KMS-11 (cell line): ENCODE measurements around the gene HDLBP.

Experiments used
- H2AFZ ChIP-seq: fragments of 200-600 bp; sonication (generic); 2 replicates; pipeline ENCODE4 v1.6.1; 2016; ENCODE audit warnings: antibody characterized with exemption, mixed run types, low read depth
- H3K27ac ChIP-seq: fragments of 200-600 bp; sonication (generic); 2 replicates; pipeline ENCODE4 v1.6.1; 2016; ENCODE audit warnings: mild to moderate bottlenecking, mixed run types
- H3K27me3 ChIP-seq: fragments of 200-600 bp; sonication (generic); 2 replicates; pipeline ENCODE4 v1.6.1; 2017; ENCODE audit warnings: mild to moderate bottlenecking, low read depth, mixed run types, moderate library complexity; ENCODE audit not compliant: insufficient read depth
- H3K36me3 ChIP-seq: fragments of 200-600 bp; sonication (generic); 2 replicates; pipeline ENCODE4 v1.6.1; 2017; ENCODE audit warnings: mild to moderate bottlenecking, mixed run types; ENCODE audit not compliant: insufficient read depth
- H3K4me1 ChIP-seq: fragments of 200-600 bp; sonication (generic); 2 replicates; pipeline ENCODE4 v1.6.1; 2016; ENCODE audit warnings: mild to moderate bottlenecking, low read depth, mixed run types; ENCODE audit not compliant: poor library complexity, severe bottlenecking
- H3K4me2 ChIP-seq: fragments of 200-600 bp; sonication (generic); 2 replicates; pipeline ENCODE4 v1.7.0; 2016; ENCODE audit warnings: mild to moderate bottlenecking, mixed run types
- H3K4me3 ChIP-seq: fragments of 200-600 bp; sonication (generic); IDR thresholded peaks from 2 replicates; pipeline ENCODE4 v1.6.1; 2017; ENCODE audit warnings: low read depth, low read length, mixed read lengths; ENCODE audit not compliant: insufficient read depth
- H3K79me2 ChIP-seq: fragments of 200-600 bp; sonication (generic); 2 replicates; pipeline ENCODE4 v1.6.1; 2016; ENCODE audit warnings: low read depth, mixed run types; ENCODE audit not compliant: insufficient read depth
- H3K9ac ChIP-seq: fragments of 200-600 bp; sonication (generic); 2 replicates; pipeline ENCODE4 v1.6.1; 2016; ENCODE audit warnings: mild to moderate bottlenecking, mixed run types
- H4K20me1 ChIP-seq: fragments of 200-600 bp; sonication (generic); 2 replicates; pipeline ENCODE4 v1.6.1; 2016; ENCODE audit warnings: mild to moderate bottlenecking, mixed run types; ENCODE audit not compliant: insufficient read depth
- TF ChIP-seq, protein P1 (sequence below): fragments of 200-600 bp; sonication (generic); conservative IDR thresholded peaks from 2 replicates; pipeline ENCODE4 v1.6.1; 2017; ENCODE audit warnings: low read depth, mild to moderate bottlenecking, antibody characterized with exemption, low read length, moderate library complexity, mixed read lengths

The HDLBP gene

GRCh38 chr2:241268716-241269445 is 46.6 kb downstream of the HDLBP start:
- H3K79me2 ChIP-seq: peaks cover 67% of the 10 kb centered on the region
- H3K36me3 ChIP-seq: 0 out of 2 replicates have a peak, but pooled peaks cover 8% of the 10 kb centered on the region
- no peak overlapping the region for H3K27ac ChIP-seq
- H3K4me3 ChIP-seq: no peak overlapping the region
- H3K27me3 ChIP-seq: no peaks in the 10 kb centered on the region
- no peak overlapping the region for H3K4me2 ChIP-seq
- no peaks in the 10 kb centered on the region; the same call in 1 of the 2 replicates for H4K20me1 ChIP-seq
- peaks cover 21% of the 10 kb centered on the region for H3K4me1 ChIP-seq
- TF ChIP-seq, protein P1, sequence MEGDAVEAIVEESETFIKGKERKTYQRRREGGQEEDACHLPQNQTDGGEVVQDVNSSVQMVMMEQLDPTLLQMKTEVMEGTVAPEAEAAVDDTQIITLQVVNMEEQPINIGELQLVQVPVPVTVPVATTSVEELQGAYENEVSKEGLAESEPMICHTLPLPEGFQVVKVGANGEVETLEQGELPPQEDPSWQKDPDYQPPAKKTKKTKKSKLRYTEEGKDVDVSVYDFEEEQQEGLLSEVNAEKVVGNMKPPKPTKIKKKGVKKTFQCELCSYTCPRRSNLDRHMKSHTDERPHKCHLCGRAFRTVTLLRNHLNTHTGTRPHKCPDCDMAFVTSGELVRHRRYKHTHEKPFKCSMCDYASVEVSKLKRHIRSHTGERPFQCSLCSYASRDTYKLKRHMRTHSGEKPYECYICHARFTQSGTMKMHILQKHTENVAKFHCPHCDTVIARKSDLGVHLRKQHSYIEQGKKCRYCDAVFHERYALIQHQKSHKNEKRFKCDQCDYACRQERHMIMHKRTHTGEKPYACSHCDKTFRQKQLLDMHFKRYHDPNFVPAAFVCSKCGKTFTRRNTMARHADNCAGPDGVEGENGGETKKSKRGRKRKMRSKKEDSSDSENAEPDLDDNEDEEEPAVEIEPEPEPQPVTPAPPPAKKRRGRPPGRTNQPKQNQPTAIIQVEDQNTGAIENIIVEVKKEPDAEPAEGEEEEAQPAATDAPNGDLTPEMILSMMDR: no peak
- no peak overlapping the region for H2AFZ ChIP-seq
- H3K9ac ChIP-seq: no peak overlapping the region

- Histone ChIP-seq H3K9ac (no peak overlapping the region), H3K4me1 (peaks cover 17% of the 10 kb centered on the region), H3K4me2 (no peak overlapping the region), H3K4me3 (no peak overlapping the region), H3K36me3 (peaks cover 8% of the 10 kb centered on the region; the same call in 1 of the 2 replicates), H3K79me2 (peaks cover 62% of the 10 kb centered on the region), H3K27me3 (no peaks in the 10 kb centered on the region), H3K27ac (no peak overlapping the region), H4K20me1 (no peaks in the 10 kb centered on the region; the same call in 1 of the 2 replicates), H2AFZ (no peak overlapping the region)
- TF ChIP-seq, protein P1: no peak
Observed at GRCh38 chr2:241268306-241268705, 47.2 kb downstream of the HDLBP start.

DNA sequence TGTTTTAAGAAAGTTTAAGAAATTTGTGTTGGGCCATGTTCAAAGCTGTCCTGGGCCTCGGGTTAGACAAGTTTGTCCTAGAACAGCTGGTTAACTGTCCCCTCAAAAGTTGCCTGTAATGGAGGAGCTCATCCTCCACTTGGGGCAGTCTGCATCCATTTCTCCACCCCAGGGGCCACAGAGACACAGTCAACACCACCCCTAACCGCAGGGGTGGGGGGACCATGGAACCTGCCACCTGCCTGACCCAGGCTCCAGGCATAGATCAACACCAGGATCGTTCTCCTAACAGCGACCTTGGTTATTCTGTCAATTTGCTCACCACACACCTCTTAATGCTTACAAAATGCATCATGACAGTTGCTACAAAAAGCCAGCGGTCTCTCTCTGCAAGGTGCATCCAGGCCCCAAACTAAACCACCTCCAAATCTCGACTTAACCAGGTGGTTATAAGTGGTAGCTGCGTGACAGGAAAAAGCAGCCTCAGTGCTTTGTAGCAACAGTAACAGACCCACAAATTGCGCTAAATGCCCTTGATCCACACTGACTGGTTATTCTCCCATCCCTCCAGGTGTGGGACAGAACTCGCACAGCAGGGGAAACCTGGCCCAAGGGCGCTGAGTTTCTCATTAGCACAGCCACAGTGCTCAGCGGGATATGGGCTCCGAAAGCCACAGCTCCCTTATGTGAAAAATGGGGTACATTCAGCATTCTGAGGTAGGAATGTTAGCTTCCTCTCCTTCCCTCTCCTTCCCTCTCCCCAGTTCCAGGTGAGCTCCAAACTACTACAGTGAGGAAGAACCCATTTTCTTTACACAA is 48.0 kb downstream of the HDLBP start:
- no peaks in the 10 kb centered on the region for H3K27me3 ChIP-seq
- no peak overlapping the region for H3K4me2 ChIP-seq
- H3K79me2 ChIP-seq: peaks cover 58% of the 10 kb centered on the region
- H3K36me3 ChIP-seq: peaks cover 8% of the 10 kb centered on the region; the same call in 1 of the 2 replicates
- H4K20me1 ChIP-seq: no peaks in the 10 kb centered on the region; the same call in 1 of the 2 replicates
- TF ChIP-seq, protein P1: no peak
- no peak overlapping the region for H3K9ac ChIP-seq
- no peak overlapping the region for H3K27ac ChIP-seq
- no peak overlapping the region for H2AFZ ChIP-seq
- H3K4me1 ChIP-seq: peaks cover 12% of the 10 kb centered on the region
- H3K4me3 ChIP-seq: no peak overlapping the region

DNA sequence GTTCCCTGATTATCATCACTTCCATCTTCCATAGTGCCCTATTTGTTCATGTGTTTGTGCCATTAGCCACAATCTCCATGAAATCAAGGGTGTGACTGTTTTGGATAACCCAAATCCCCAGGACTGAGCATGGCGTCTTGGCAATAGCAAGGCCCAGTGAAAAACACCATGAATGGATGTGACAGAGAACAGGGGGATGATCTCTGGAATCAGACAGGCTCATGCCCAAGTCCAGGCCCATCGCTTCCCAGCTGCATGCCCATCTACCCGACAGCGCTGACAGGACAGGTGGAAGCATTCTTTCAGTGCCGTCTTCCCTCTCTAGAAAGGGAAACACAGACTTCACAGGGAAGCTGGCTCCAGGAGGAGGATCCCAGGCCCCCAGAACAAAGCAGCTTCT is 50.0 kb downstream of the HDLBP start:
- peaks cover 47% of the 10 kb centered on the region for H3K79me2 ChIP-seq

More for the DNA sequence above, 50.0 kb downstream of the HDLBP start:
- H4K20me1 ChIP-seq: no peaks in the 10 kb centered on the region; the same call in 1 of the 2 replicates
- H3K4me3 ChIP-seq: no peak overlapping the region
- H3K4me2 ChIP-seq: no peak overlapping the region
- H3K4me1 ChIP-seq: peaks cover 4% of the 10 kb centered on the region
- TF ChIP-seq, protein P1: no peak
- no peak overlapping the region for H3K27ac ChIP-seq
- H3K9ac ChIP-seq: no peak overlapping the region
- H3K36me3 ChIP-seq: peaks cover 14% of the 10 kb centered on the region; the same call in 1 of the 2 replicates
- H3K27me3 ChIP-seq: no peaks in the 10 kb centered on the region
- no peak overlapping the region for H2AFZ ChIP-seq
